Neural cell (in vitro differentiated cells): ENCODE results near the gene MMP1. TPM values are rescaled to one million over a fixed set of nuclear protein-coding genes. Genes with fewer than 3 reads are reported as not detected.

Source experiments
- H2AFZ ChIP-seq: fragments of 200-600, 300-800 bp; sonication (generic), shearing (Covaris generic); 2 replicates; pipeline ENCODE4 v1.6.0; 2014; ENCODE audit warnings: low read depth, mild to moderate bottlenecking, antibody characterized with exemption, low read length, moderate library complexity
- H3F3A ChIP-seq: fragments of 200-600 bp; shearing (Covaris generic); 2 replicates; pipeline ENCODE4 v1.6.1; 2016; ENCODE audit warnings: mild to moderate bottlenecking, moderate library complexity, mixed read lengths, antibody characterized with exemption, low read length; ENCODE audit not compliant: insufficient read depth, poor library complexity, severe bottlenecking
- H3K27ac ChIP-seq: fragments of 200-600, 300-800 bp; sonication (generic), shearing (Covaris generic); 2 replicates; pipeline ENCODE4 v1.5.1; 2014; ENCODE audit warnings: mild to moderate bottlenecking, low read length, moderate library complexity
- H3K27me3 ChIP-seq: fragments of 300-800, 200-600 bp; sonication (generic), shearing (Covaris generic); 2 replicates; pipeline ENCODE4 v1.6.0; 2014; ENCODE audit warnings: mild to moderate bottlenecking, low read depth, low read length, moderate library complexity; ENCODE audit not compliant: insufficient read depth
- H3K36me3 ChIP-seq: fragments of 300-800, 200-600 bp; sonication (generic), shearing (Covaris generic); 2 replicates; pipeline ENCODE4 v1.5.1; 2014; ENCODE audit warnings: mild to moderate bottlenecking, antibody characterized with exemption, low read length, moderate library complexity; ENCODE audit not compliant: insufficient read depth
- H3K4me2 ChIP-seq: fragments of 300-800, 200-600 bp; sonication (generic), shearing (Covaris generic); 2 replicates; pipeline ENCODE4 v1.6.0; 2014; ENCODE audit warnings: mild to moderate bottlenecking, low read length
- H3K4me3 ChIP-seq: fragments of 300-800, 200-600 bp; sonication (generic), shearing (Covaris generic); 2 replicates; pipeline ENCODE4 v1.5.1; 2014; ENCODE audit warnings: mild to moderate bottlenecking, low read length, moderate library complexity
- H3K79me2 ChIP-seq: fragments of 200-600 bp; shearing (Covaris generic); replicated peaks from 2 replicates; pipeline ENCODE4 v1.6.0; 2014; ENCODE audit warnings: mild to moderate bottlenecking, low read length, moderate library complexity; ENCODE audit not compliant: insufficient read depth
- H3K9ac ChIP-seq: fragments of 300-800, 200-600 bp; sonication (generic), shearing (Covaris generic); 2 replicates; pipeline ENCODE4 v1.6.1; 2016; ENCODE audit warnings: mild to moderate bottlenecking, low read length, mixed read lengths
- H3K9me2 ChIP-seq: fragments of 200-600 bp; shearing (Covaris generic); 2 replicates; pipeline ENCODE4 v1.6.1; 2016; ENCODE audit warnings: mild to moderate bottlenecking, low read length, mixed read lengths; ENCODE audit not compliant: insufficient read depth
- H3K9me3 ChIP-seq: fragments of 200-600, 300-800 bp; sonication (generic), shearing (Covaris generic); 2 replicates; pipeline ENCODE4 v1.6.1; 2016; ENCODE audit warnings: mild to moderate bottlenecking, mixed run types, low read length, moderate library complexity, mixed read lengths
- H4K20me1 ChIP-seq: fragments of 200-600 bp; shearing (Covaris generic); 2 replicates; pipeline ENCODE4 v1.6.1; 2016; ENCODE audit warnings: mild to moderate bottlenecking, mixed run types; ENCODE audit not compliant: insufficient read depth
- EP300 ChIP-seq: fragments of 450-650 bp; conservative IDR thresholded peaks from 2 replicates; pipeline ENCODE4 v1.6.1; 2014; ENCODE audit warnings: antibody characterized with exemption, mild to moderate bottlenecking, moderate library complexity; ENCODE audit not compliant: poor library complexity, severe bottlenecking
- EZH2 ChIP-seq: fragments of 200-600, 300-800 bp; shearing (Covaris generic), sonication (generic); IDR thresholded peaks from 2 replicates; pipeline ENCODE4 v1.6.1; 2014; ENCODE audit warnings: antibody characterized with exemption, low read length, borderline replicate concordance, mild to moderate bottlenecking; ENCODE audit not compliant: insufficient read depth, poor library complexity, severe bottlenecking
- MXI1 ChIP-seq: fragments of 450-650 bp; conservative IDR thresholded peaks from 2 replicates; pipeline ENCODE4 v1.6.1; 2014; ENCODE audit warnings: antibody characterized with exemption, mild to moderate bottlenecking; ENCODE audit not compliant: poor library complexity, severe bottlenecking
- POLR2AphosphoS5 ChIP-seq: IDR thresholded peaks from 2 replicates; pipeline ENCODE4 v1.6.1; 2012
- RAD21 ChIP-seq: fragments of 450-650 bp; conservative IDR thresholded peaks from 2 replicates; pipeline ENCODE4 v1.6.1; 2014; ENCODE audit warnings: antibody characterized with exemption, mild to moderate bottlenecking, moderate library complexity
- SMC3 ChIP-seq: fragments of 450-650 bp; conservative IDR thresholded peaks from 2 replicates; pipeline ENCODE4 v1.6.1; 2014; ENCODE audit warnings: antibody characterized with exemption, mild to moderate bottlenecking, moderate library complexity; ENCODE audit not compliant: poor library complexity
- TAF1 ChIP-seq: IDR thresholded peaks from 2 replicates; pipeline ENCODE4 v1.6.1; 2012; ENCODE audit warnings: low read depth
- polyA plus RNA-seq: library from polyadenylated mRNA; depleted of rRNA; stranded (reverse); fragments of >200 nt; gene quantifications from 2 replicates; pipeline ENCODE4 v1.2.3, GENCODE V29; 2014
- TF ChIP-seq, protein P1 (sequence below): IDR thresholded peaks from 2 replicates; pipeline ENCODE4 v1.6.1; 2012; ENCODE audit warnings: borderline replicate concordance
- TF ChIP-seq, protein P2 (sequence below): fragments of 450-650 bp; IDR thresholded peaks from 2 replicates; pipeline ENCODE4 v1.5.1; 2014; ENCODE audit warnings: antibody characterized with exemption, mild to moderate bottlenecking, moderate library complexity; ENCODE audit not compliant: poor library complexity, severe bottlenecking

MMP1 gene
- polyA plus RNA-seq, 1 donor from 2014 or later, result not detected

DNA sequence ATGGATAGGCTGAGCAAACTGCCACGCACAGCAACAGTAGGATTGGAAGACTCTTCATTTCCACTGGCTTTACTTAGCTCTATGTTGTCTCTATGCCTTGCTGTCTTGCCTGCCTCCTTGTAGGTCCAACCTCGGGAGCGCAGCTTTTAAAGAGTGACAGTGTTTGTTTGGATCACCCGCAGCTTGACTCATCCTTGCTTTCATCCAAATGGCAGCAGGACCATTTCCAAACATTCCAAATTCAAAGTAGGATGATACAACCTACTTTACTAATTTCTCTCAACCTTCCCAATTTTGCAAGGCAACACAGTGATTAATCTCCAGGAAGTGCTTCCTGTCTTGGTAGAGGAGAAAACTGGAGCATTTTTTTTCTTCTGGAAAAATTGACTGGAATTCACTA lies 45.5 kb upstream of the MMP1 start, which contains the start of gene MMP3:
MMP3 (minus strand) TSS at position 121 of the 400 bp plus-strand sequence; CDS start at position 58, 63 bp downstream.
- no peak within 1 kb of the TSS for H3K4me3 ChIP-seq
- no peaks in the 10 kb centered on the region for H3K27me3 ChIP-seq
- H3F3A ChIP-seq, result no peaks in the 10 kb centered on the region
- no peak within 1 kb of the TSS for H3K4me2 ChIP-seq
- H3K27ac ChIP-seq, result no peak within 1 kb of the TSS
- TF ChIP-seq EP300, result no peak
- TF ChIP-seq RAD21, result no peak
- no peak for TF ChIP-seq SMC3
- TF ChIP-seq POLR2AphosphoS5, result no peak
- no peak for TF ChIP-seq EZH2
- TF ChIP-seq, protein P1, sequence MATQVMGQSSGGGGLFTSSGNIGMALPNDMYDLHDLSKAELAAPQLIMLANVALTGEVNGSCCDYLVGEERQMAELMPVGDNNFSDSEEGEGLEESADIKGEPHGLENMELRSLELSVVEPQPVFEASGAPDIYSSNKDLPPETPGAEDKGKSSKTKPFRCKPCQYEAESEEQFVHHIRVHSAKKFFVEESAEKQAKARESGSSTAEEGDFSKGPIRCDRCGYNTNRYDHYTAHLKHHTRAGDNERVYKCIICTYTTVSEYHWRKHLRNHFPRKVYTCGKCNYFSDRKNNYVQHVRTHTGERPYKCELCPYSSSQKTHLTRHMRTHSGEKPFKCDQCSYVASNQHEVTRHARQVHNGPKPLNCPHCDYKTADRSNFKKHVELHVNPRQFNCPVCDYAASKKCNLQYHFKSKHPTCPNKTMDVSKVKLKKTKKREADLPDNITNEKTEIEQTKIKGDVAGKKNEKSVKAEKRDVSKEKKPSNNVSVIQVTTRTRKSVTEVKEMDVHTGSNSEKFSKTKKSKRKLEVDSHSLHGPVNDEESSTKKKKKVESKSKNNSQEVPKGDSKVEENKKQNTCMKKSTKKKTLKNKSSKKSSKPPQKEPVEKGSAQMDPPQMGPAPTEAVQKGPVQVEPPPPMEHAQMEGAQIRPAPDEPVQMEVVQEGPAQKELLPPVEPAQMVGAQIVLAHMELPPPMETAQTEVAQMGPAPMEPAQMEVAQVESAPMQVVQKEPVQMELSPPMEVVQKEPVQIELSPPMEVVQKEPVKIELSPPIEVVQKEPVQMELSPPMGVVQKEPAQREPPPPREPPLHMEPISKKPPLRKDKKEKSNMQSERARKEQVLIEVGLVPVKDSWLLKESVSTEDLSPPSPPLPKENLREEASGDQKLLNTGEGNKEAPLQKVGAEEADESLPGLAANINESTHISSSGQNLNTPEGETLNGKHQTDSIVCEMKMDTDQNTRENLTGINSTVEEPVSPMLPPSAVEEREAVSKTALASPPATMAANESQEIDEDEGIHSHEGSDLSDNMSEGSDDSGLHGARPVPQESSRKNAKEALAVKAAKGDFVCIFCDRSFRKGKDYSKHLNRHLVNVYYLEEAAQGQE, result no peak
- TF ChIP-seq, protein P2, sequence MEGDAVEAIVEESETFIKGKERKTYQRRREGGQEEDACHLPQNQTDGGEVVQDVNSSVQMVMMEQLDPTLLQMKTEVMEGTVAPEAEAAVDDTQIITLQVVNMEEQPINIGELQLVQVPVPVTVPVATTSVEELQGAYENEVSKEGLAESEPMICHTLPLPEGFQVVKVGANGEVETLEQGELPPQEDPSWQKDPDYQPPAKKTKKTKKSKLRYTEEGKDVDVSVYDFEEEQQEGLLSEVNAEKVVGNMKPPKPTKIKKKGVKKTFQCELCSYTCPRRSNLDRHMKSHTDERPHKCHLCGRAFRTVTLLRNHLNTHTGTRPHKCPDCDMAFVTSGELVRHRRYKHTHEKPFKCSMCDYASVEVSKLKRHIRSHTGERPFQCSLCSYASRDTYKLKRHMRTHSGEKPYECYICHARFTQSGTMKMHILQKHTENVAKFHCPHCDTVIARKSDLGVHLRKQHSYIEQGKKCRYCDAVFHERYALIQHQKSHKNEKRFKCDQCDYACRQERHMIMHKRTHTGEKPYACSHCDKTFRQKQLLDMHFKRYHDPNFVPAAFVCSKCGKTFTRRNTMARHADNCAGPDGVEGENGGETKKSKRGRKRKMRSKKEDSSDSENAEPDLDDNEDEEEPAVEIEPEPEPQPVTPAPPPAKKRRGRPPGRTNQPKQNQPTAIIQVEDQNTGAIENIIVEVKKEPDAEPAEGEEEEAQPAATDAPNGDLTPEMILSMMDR, result no peak
- TF ChIP-seq TAF1, result no peak
- TF ChIP-seq MXI1, result no peak
- H4K20me1 ChIP-seq, result no peaks in the 10 kb centered on the region
- no peaks in the 10 kb centered on the region for H3K9me3 ChIP-seq
- no peak within 1 kb of the TSS for H2AFZ ChIP-seq
- H3K9ac ChIP-seq, result no peak within 1 kb of the TSS
- no peaks in the 10 kb centered on the region for H3K36me3 ChIP-seq
- H3K9me2 ChIP-seq, result no peaks in the 10 kb centered on the region
- H3K79me2 ChIP-seq, result no peaks in the 10 kb centered on the region

DNA sequence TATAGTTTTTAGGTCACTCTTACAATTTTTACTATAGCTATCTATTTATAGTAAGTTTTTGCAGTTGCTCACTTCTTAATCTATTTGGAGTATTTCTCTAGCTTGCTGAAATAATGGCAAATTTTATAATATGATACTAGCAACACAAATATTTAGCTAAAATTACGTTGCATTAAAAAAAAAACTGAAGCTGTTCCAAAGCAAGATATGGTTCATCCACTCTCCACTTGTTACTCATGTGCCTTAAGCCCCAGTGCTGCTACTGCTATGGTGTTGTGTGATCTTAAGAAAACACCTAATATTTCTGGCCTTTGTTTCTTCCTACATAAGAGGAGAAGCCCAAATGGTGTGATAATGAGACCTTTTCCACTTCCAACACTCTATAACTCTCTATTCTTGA lies 45.0 kb upstream of the MMP1 start:
- Histone ChIP-seq H3K4me3 (no peak overlapping the region), H3K27me3 (no peaks in the 10 kb centered on the region), H2AFZ (no peak overlapping the region), H3K9me3 (no peaks in the 10 kb centered on the region), H3K9me2 (no peaks in the 10 kb centered on the region), H4K20me1 (no peaks in the 10 kb centered on the region), H3K27ac (no peak overlapping the region), H3K79me2 (no peaks in the 10 kb centered on the region), H3K9ac (no peak overlapping the region), H3F3A (no peaks in the 10 kb centered on the region), H3K4me2 (no peak overlapping the region), H3K36me3 (no peaks in the 10 kb centered on the region)
- TF ChIP-seq, protein P1, result no peak
- TF ChIP-seq RAD21 (no peak), TAF1 (no peak), MXI1 (no peak), EP300 (no peak), POLR2AphosphoS5 (no peak), EZH2 (no peak), SMC3 (no peak)
- TF ChIP-seq, protein P2, result no peak
